ENCODE data around the gene RBBP4.

Gene RBBP4

DNA sequence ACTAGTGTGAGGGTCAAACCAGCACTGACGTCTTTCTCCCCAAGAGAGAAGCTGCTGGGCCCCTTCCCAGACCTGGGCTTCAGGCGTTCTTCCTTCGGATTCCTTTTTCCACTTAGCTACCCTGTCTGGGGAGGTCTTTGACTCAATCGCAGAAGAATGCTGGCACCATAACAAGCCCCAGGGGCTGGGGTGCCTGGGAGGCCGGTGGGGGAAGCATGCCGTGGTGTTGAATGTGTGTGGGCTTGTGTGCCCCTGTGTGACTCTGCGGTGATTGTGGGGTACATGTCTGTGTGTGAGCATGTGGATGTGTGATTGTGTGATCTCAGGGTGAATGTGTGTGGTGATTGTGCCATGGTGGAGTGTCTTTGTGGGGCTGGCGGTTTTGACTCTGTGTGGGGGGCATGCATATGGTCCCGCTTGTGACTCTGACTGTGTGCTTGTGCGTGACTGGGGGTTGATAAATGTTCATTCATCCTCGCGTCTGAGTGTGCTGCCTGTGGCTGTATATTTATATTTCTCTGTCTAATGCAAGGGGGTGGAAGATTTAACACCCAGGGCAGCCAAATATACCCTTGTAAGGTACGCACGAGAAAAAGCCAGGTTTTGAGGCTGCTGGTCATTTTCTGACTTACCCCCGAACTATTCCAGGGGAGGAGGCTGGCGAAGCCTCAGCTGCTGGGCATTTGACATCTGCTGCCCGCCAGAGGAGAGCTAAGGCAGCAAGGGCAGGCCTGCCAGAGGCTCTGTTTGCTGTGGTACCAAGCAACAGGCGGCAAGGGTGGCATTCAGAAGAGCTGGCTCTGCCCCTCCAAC lies 52.7 kb downstream of the RBBP4 start:
- no peaks in the 10 kb centered on the region for H3K9me3 ChIP-seq (ENCODE audit: control insufficient read depth, insufficient read depth, low read depth, low read length)
- H3K27ac ChIP-seq (ENCODE audit: extremely low read depth, low read depth, low read length) = no peak overlapping the region
- peak overlapping the region; percentile 41 for H3K4me3 ChIP-seq (ENCODE audit: low read depth, low read length)
- CTCF ChIA-PET = interaction anchor here (0.6 to 1.6 kb wide), 3 partner anchors 9 to 14 kb away, joined by 4 to 12 read pairs (median 5); no protein-coding TSS in a partner anchor
- H3K36me3 ChIP-seq (ENCODE audit: control insufficient read depth in 2 of 2, insufficient read depth in 1 of 2, low read length in 2 of 2) = no peaks in the 10 kb centered on the region
- POLR2A ChIA-PET = interaction anchor here (0.5 to 1.7 kb wide), 5 partner anchors 8 to 117 kb away, joined by 3 to 8 read pairs (median 3); partner anchors contain the start of gene RBBP4
- peaks cover 7% of the 10 kb centered on the region for H3K4me1 ChIP-seq (ENCODE audit: control insufficient read depth, insufficient read depth, low read length)
- TF ChIP-seq ZNF398 (tag by site-specific recombination; IDR thresholded peaks at IDR 0.05) = peak; percentile 78
- TF ChIP-seq, protein P1, sequence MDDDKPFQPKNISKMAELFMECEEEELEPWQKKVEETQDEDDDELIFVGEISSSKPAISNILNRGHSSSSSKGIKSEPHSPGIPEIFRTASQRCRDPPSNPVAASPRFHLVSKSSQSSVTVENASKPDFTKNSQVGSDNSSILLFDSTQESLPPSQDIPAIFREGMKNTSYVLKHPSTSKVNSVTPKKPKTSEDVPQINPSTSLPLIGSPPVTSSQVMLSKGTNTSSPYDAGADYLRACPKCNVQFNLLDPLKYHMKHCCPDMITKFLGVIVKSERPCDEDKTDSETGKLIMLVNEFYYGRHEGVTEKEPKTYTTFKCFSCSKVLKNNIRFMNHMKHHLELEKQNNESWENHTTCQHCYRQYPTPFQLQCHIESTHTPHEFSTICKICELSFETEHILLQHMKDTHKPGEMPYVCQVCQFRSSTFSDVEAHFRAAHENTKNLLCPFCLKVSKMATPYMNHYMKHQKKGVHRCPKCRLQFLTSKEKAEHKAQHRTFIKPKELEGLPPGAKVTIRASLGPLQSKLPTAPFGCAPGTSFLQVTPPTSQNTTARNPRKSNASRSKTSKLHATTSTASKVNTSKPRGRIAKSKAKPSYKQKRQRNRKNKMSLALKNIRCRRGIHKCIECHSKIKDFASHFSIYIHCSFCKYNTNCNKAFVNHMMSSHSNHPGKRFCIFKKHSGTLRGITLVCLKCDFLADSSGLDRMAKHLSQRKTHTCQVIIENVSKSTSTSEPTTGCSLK (tag by site-specific recombination; IDR thresholded peaks at IDR 0.05) = no peak
- peak; percentile 29; the same call in 1 of the 2 replicates for TF ChIP-seq ZBTB17 (tag by site-specific recombination; IDR thresholded peaks at IDR 0.05)
- TF ChIP-seq ZNF777 (tag by site-specific recombination; IDR thresholded peaks at IDR 0.05; ENCODE audit: borderline replicate concordance) = peak; percentile 12; the same call in 1 of the 2 replicates
- TF ChIP-seq, protein P2, sequence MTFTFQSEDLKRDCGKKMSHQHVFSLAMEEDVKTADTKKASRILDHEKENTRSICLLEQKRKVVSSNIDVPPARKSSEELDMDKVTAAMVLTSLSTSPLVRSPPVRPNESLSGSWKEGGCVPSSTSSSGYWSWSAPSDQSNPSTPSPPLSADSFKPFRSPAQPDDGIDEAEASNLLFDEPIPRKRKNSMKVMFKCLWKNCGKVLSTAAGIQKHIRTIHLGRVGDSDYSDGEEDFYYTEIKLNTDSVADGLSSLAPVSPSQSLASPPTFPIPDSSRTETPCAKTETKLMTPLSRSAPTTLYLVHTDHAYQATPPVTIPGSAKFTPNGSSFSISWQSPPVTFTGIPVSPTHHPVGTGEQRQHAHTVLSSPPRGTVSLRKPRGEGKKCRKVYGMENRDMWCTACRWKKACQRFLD (tag by site-specific recombination; IDR thresholded peaks at IDR 0.05) = no peak
- no peak for TF ChIP-seq ZFP41 (tag by site-specific recombination; IDR thresholded peaks at IDR 0.05; ENCODE audit: borderline replicate concordance)
- peak; percentile 100 for TF ChIP-seq GLIS1 (tag by site-specific recombination; IDR thresholded peaks at IDR 0.05)
- TF ChIP-seq SCRT1 (tag by site-specific recombination; IDR thresholded peaks at IDR 0.05; ENCODE audit: borderline replicate concordance) = no peak
- peak; percentile 44 for TF ChIP-seq GLIS2 (tag by site-specific recombination; IDR thresholded peaks at IDR 0.05)
- TF ChIP-seq, protein P3, sequence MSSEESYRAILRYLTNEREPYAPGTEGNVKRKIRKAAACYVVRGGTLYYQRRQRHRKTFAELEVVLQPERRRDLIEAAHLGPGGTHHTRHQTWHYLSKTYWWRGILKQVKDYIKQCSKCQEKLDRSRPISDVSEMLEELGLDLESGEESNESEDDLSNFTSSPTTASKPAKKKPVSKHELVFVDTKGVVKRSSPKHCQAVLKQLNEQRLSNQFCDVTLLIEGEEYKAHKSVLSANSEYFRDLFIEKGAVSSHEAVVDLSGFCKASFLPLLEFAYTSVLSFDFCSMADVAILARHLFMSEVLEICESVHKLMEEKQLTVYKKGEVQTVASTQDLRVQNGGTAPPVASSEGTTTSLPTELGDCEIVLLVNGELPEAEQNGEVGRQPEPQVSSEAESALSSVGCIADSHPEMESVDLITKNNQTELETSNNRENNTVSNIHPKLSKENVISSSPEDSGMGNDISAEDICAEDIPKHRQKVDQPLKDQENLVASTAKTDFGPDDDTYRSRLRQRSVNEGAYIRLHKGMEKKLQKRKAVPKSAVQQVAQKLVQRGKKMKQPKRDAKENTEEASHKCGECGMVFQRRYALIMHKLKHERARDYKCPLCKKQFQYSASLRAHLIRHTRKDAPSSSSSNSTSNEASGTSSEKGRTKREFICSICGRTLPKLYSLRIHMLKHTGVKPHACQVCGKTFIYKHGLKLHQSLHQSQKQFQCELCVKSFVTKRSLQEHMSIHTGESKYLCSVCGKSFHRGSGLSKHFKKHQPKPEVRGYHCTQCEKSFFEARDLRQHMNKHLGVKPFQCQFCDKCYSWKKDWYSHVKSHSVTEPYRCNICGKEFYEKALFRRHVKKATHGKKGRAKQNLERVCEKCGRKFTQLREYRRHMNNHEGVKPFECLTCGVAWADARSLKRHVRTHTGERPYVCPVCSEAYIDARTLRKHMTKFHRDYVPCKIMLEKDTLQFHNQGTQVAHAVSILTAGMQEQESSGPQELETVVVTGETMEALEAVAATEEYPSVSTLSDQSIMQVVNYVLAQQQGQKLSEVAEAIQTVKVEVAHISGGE (tag by site-specific recombination; conservative IDR thresholded peaks at IDR 0.05; ENCODE audit: low read depth) = no peak
- no peak for TF ChIP-seq ZNF169 (tag by site-specific recombination; IDR thresholded peaks at IDR 0.05)
- TF ChIP-seq ZIC2 (tag by site-specific recombination; IDR thresholded peaks at IDR 0.05) = peak; percentile 63
- TF ChIP-seq ZBTB20 (tag by site-specific recombination; IDR thresholded peaks at IDR 0.05) = peak; percentile 30; the same call in 1 of the 2 replicates
- TF ChIP-seq REST (tag by site-specific recombination; IDR thresholded peaks at IDR 0.05) = no peak
- TF ChIP-seq ZNF677 (tag by site-specific recombination; IDR thresholded peaks at IDR 0.05) = no peak
- TF ChIP-seq ZNF488 (tag by site-specific recombination; IDR thresholded peaks at IDR 0.05) = no peak
- no peak for TF ChIP-seq ZNF596 (tag by site-specific recombination; IDR thresholded peaks at IDR 0.05)
- TF ChIP-seq ZNF600 (tag by site-specific recombination; IDR thresholded peaks at IDR 0.05) = 0 out of 2 replicates have a peak, but pooled peaks have one; percentile 28
- no peak for TF ChIP-seq KLF16 (tag by site-specific recombination; IDR thresholded peaks at IDR 0.05)
- peak; percentile 40; the same call in 1 of the 2 replicates for TF ChIP-seq PATZ1 (tag by site-specific recombination; IDR thresholded peaks at IDR 0.05)
- no peak for TF ChIP-seq ZNF571 (tag by site-specific recombination; IDR thresholded peaks at IDR 0.05)

Data from HEK293 (cell line).